Naive B cell (primary cell): ENCODE measurements around the gene MAGI2. TPM values are rescaled to one million over a fixed set of nuclear protein-coding genes. Genes with fewer than 3 reads are reported as not detected.

ENCODE experiments used
- ATAC-seq, 2 donors: fragments of 150-1000 bp; cut with Tn5 transposase; 2 replicates each; pipeline ENCODE4 v1.10.0; 2021; ENCODE audit warnings: low read depth in 2 of 2, mild to moderate bottlenecking in 2 of 2, moderate library complexity in 2 of 2
- DNase-seq: peaks from one replicate; pipeline ENCODE4 v3.0.0; 2022
- H3K27ac Mint-ChIP-seq, 6 donors: one replicate each; pipeline ENCODE4 v1.8.0; 2020 to 2022; ENCODE audit warnings: mild to moderate bottlenecking in 6 of 6, mixed read lengths in 6 of 6, moderate library complexity in 5 of 6, inconsistent platforms in 2 of 6
- H3K27me3 Mint-ChIP-seq, 3 donors: one replicate each; pipeline ENCODE4 v1.8.0; 2021 to 2022; ENCODE audit warnings: mixed read lengths in 3 of 3, mild to moderate bottlenecking in 1 of 3
- H3K36me3 Mint-ChIP-seq, 2 donors: one replicate each; pipeline ENCODE4 v1.8.0; 2020 to 2022; ENCODE audit warnings: mixed read lengths in 2 of 2, inconsistent platforms in 1 of 2, mild to moderate bottlenecking in 1 of 2
- H3K4me1 Mint-ChIP-seq, 3 donors: one replicate each; pipeline ENCODE4 v1.8.0; 2020 to 2022; ENCODE audit warnings: mixed read lengths in 3 of 3, inconsistent platforms in 1 of 3, mild to moderate bottlenecking in 1 of 3, moderate library complexity in 1 of 3
- H3K4me3 Mint-ChIP-seq, 8 donors: one replicate each; pipeline ENCODE4 v1.8.0; 2020 to 2022; ENCODE audit warnings: mild to moderate bottlenecking in 8 of 8, mixed read lengths in 8 of 8, moderate library complexity in 8 of 8, inconsistent platforms in 2 of 8
- H3K9me3 Mint-ChIP-seq, 7 donors: one replicate each; pipeline ENCODE4 v1.8.0; 2020 to 2022; ENCODE audit warnings: mixed read lengths in 7 of 7, mild to moderate bottlenecking in 5 of 7, inconsistent platforms in 2 of 7, moderate library complexity in 1 of 7
- polyA plus RNA-seq, 6 donors: library from polyadenylated mRNA; unstranded; fragments of 300-500 nt; fragmentation: Illumina TruSeq; gene quantifications; one replicate each; pipeline ENCODE4 v1.2.3, GENCODE V29; 2021; ENCODE audit warnings: low read depth in 6 of 6

The MAGI2 gene
- polyA plus RNA-seq, 6 donors from 2014 or later = 0.04 to 0.06 (median 0.04) TPM; not detected in 3

DNA sequence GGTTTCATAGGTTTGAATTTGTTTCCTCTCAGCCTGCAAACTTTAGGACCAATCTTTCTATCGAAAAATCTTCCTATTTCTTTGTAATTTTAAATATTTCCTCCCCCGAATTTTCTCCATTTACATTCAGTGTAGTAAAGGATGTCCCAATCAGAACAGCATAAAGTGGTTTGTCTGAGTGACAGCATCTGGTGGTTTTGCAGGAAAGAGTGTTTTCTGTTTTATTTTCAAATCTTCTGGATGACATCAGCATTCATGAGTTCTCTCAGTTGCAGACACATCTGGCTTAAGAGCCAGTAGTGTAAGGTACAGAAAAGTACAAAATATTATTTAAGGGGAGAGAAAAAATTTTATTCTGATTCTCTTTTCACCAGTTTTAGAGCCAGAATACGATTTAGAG lies 1020.0 kb downstream of the MAGI2 start:
- no peak overlapping the region for H3K27ac Mint-ChIP-seq
- H3K27me3 Mint-ChIP-seq = no peaks in the 10 kb centered on the region
- H3K9me3 Mint-ChIP-seq = no peaks in the 10 kb centered on the region
- no peak overlapping the region for H3K4me3 Mint-ChIP-seq
- H3K4me1 Mint-ChIP-seq = no peaks in the 10 kb centered on the region
- DNase-seq (no peak), ATAC-seq (no peak)
- H3K36me3 Mint-ChIP-seq = no peaks in the 10 kb centered on the region

DNA sequence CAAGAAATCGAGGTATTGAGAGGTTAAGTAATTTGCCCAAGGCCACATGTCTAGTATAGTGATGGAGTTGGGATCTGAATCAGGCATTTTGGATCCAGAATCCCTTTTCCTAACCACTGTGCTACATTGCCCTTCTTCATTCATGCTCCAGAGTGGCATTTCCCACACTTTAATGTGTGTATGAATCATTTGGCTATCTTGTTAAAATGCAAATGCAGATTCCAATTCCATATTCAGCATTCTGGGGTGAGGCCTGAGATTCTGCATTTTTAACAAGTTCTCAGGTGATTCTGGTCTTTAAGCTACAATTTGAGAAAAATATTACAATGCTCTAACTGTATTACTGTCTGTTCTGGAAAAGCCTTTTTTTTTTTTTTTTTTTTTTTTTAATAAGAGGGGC lies 1023.6 kb downstream of the MAGI2 start:
- Mint-ChIP-seq H3K9me3 (peaks cover 0 to 4% (median 0%) of the 10 kb centered on the region in 7 donors), H3K36me3 (no peaks in the 10 kb centered on the region), H3K27me3 (no peaks in the 10 kb centered on the region), H3K27ac (no peak overlapping the region), H3K4me3 (no peak overlapping the region), H3K4me1 (peaks cover 0 to 4% (median 0%) of the 10 kb centered on the region in 3 donors)
- ATAC-seq = no peak
- DNase-seq = no peak

DNA sequence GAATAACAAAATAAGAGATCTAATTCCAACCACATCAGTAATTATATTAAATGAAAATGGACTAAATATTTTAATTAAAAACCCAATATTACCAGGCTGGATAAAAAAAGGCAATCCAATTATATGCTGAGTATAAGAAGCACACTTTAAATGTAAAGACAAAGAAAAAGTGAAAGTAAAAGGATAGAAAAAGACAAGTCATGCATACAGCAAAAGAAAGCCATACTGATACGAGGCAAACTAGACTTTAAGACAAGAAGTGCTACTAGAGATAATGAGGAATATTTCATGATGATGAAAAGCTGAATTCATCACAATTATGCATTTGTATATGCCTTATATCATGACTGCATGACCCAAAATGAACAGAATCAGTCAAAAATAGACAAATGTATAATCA lies 1026.3 kb downstream of the MAGI2 start:
- peaks cover 0 to 7% (median 0%) of the 10 kb centered on the region in 7 donors for H3K9me3 Mint-ChIP-seq
- H3K4me3 Mint-ChIP-seq = no peak overlapping the region
- H3K4me1 Mint-ChIP-seq = peaks cover 0 to 4% (median 0%) of the 10 kb centered on the region in 3 donors
- DNase-seq = no peak
- H3K27ac Mint-ChIP-seq = no peak overlapping the region
- H3K36me3 Mint-ChIP-seq = no peaks in the 10 kb centered on the region
- no peaks in the 10 kb centered on the region for H3K27me3 Mint-ChIP-seq
- no peak for ATAC-seq

DNA sequence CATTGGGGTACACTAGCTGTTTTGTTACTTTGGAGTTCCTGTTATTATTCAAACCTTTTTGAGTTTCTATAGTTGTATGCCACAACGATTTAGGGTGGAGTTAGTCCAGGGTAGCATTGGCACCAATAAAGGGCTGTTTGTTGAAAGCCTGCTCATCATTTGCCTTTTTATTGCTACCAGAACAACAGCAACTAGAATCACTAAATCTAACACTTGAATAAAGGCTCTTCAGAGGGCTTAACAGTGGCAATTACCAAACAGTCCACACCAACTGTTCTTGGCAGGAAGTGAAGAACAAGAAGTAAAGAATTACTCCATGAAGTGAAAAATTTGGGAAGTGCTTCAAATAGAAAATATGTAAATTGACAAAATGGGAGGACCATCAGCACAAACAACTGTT lies 1033.5 kb downstream of the MAGI2 start:
- DNase-seq = no peak
- no peak overlapping the region for H3K4me3 Mint-ChIP-seq
- H3K9me3 Mint-ChIP-seq = peaks cover 0 to 8% (median 6%) of the 10 kb centered on the region in 7 donors
- ATAC-seq = no peak
- no peaks in the 10 kb centered on the region for H3K27me3 Mint-ChIP-seq
- H3K36me3 Mint-ChIP-seq = no peaks in the 10 kb centered on the region
- H3K4me1 Mint-ChIP-seq = no peaks in the 10 kb centered on the region
- no peak overlapping the region for H3K27ac Mint-ChIP-seq

DNA sequence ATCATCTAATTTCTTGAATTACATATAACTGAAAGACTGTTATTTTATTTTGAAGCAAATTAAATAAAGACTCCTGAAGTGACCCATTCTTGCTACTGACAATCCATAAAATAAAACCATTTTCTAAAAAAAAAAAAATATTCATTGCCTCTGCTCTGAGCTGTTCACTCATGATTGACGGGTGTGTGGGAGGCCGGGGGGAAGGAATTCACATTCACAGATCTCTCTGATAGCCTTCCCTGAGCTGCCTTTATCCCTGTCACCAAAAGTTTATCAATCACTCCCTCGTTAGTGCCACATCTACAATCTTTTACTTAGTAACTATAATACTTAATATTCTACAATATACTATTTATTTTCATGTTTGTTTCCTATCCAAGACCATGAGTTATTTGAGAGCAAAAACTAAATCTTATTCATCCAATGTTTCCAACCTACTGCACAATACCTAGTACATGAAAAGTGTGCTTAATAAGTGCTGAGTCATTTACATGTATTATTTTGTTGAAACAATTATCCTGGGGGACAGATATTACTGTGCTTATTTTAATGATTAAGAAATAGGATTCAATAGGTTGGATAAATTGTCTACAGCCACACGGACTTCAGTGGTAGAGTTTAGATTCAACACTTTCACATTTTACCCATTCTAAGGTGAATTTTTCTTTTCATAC lies 1036.2 kb downstream of the MAGI2 start:
- Mint-ChIP-seq H3K36me3 (no peaks in the 10 kb centered on the region), H3K9me3 (peaks cover 0 to 8% (median 6%) of the 10 kb centered on the region in 7 donors)

DNA sequence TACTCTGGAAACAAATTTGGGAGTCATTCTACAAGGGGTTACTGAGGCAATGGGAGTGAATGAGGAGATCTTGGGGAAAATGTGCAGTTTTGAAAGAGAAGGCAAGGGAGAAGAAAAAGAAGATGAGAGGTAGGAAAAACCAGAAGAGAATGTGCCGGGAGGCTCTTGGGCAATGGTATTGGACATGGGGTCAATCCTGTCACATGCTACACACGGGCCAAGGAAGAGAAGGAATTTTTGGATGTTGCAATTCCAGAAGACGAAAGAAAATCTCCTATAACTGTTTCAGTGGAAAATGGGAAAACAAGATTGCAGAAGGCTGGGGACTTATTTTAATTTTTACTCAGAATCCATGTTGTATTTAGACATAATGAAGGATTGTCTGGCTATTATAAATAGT lies 1039.9 kb downstream of the MAGI2 start:
- no peak for ATAC-seq
- Mint-ChIP-seq H3K27ac (peak overlapping the region in 2 of 6 donors; percentile 27 to 83), H3K4me1 (no peaks in the 10 kb centered on the region), H3K4me3 (no peak overlapping the region), H3K27me3 (peaks cover 0 to 3% (median 0%) of the 10 kb centered on the region in 3 donors), H3K36me3 (no peaks in the 10 kb centered on the region), H3K9me3 (peaks cover 0 to 8% (median 4%) of the 10 kb centered on the region in 7 donors)
- no peak for DNase-seq

More for the DNA sequence above, 1036.2 kb downstream of the MAGI2 start:
- ATAC-seq = no peak
- Mint-ChIP-seq H3K27ac (no peak overlapping the region), H3K4me1 (no peaks in the 10 kb centered on the region), H3K27me3 (no peaks in the 10 kb centered on the region), H3K4me3 (no peak overlapping the region)
- DNase-seq = no peak

DNA sequence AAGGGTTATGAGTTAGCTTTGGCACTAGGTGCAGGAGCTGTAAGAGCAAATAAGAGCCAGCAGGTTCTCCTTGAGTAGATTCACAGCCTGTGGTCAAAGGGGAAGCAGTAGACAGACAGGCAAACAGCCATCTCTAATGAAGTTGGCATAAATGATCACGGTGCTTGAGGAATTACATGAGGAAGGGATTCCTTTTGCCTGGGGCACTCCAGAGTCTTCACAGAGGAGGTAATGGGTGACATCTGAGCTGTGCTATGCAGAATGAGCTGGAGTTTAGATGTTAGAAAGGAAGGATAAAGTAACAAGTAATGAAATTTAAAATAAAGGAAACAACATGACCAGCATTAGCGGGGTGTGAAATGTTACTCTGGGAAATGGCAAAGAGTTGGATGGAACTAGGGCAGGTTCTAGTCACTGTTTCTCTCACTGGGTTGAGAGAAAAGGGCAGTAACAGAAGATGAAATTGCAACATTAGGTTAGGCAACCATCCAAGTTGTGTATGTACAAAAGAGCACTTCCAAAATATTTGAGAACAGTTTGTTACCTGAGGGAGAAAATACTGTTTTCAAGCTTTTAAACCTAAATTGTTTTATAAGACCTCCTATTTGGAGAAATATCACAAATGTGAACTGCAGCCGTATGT lies 1041.1 kb downstream of the MAGI2 start:
- DNase-seq (no peak), ATAC-seq (no peak)
- Mint-ChIP-seq H3K27me3 (peaks cover 0 to 3% (median 0%) of the 10 kb centered on the region in 3 donors), H3K27ac (no peak overlapping the region), H3K4me3 (no peak overlapping the region), H3K4me1 (no peaks in the 10 kb centered on the region), H3K36me3 (no peaks in the 10 kb centered on the region), H3K9me3 (peaks cover 0 to 8% (median 5%) of the 10 kb centered on the region in 7 donors)

DNA sequence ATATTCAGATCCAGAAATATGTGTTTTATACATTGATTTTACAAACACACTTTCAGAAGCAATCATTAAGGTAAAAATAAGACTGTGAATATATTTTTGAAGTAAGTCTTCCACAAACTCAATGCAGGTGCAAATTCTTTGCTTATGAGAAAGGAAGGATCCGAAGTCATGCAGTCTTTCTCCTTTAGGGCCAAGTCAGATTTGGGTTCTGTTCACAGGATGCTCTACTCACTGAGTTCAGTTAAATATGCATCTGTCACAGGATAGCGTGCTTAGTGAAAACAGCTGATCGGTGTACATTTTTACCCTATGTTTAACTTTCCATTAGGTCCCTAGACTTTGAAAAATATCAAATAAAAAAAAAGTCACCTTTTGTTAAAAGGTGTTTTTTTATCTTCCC lies 1046.4 kb downstream of the MAGI2 start:
- DNase-seq = no peak
- H3K36me3 Mint-ChIP-seq = no peaks in the 10 kb centered on the region
- H3K4me3 Mint-ChIP-seq = no peak overlapping the region
- H3K27me3 Mint-ChIP-seq = peaks cover 0 to 2% (median 0%) of the 10 kb centered on the region in 3 donors
- H3K9me3 Mint-ChIP-seq = peaks cover 0 to 8% (median 3%) of the 10 kb centered on the region in 7 donors
- H3K4me1 Mint-ChIP-seq = no peaks in the 10 kb centered on the region
- H3K27ac Mint-ChIP-seq = no peak overlapping the region
- no peak for ATAC-seq

DNA sequence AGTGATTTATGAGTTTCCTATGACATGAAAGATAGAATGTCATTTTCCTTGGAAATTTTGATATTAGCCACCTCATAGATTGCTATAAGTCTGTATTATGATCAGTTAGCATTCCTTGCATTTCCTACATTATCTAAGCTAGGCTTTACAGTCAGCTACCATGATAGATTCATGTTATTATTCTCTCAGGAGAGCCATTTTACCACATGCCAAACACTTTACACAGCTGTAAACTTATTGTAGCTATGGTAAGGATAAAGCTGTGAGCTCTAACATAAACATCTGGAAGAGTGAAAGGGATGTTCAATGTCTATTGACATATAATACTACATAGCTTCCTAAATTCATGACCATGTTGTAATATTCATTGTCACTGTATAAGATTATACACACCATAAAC lies 1046.9 kb downstream of the MAGI2 start:
- Mint-ChIP-seq H3K36me3 (no peaks in the 10 kb centered on the region), H3K4me3 (no peak overlapping the region), H3K9me3 (peaks cover 0 to 11% (median 3%) of the 10 kb centered on the region in 7 donors), H3K27me3 (no peaks in the 10 kb centered on the region), H3K4me1 (no peaks in the 10 kb centered on the region), H3K27ac (no peak overlapping the region)
- no peak for ATAC-seq
- DNase-seq = no peak

DNA sequence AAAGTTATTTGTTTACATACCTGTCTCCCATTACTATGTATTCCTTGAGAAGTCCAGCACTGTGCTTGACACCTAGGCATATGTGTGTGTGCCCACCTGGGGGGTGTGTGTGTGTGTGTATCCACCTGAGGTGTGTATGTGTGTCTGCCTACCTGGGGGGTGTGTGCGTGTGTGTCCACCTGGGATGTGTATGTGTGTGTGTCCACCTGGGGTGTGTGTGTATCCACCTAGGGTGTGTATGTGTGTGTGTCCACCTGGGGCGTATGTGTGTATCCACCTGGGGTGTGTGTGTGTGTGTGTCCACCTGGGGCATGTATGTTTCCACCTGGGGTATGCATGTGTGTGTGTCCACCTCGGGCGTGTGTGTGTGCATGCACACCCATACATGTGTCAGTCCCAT lies 1051.4 kb downstream of the MAGI2 start:
- Mint-ChIP-seq H3K36me3 (no peaks in the 10 kb centered on the region), H3K27ac (no peak overlapping the region), H3K27me3 (no peaks in the 10 kb centered on the region), H3K4me1 (no peaks in the 10 kb centered on the region), H3K9me3 (peaks cover 0 to 8% (median 0%) of the 10 kb centered on the region in 7 donors), H3K4me3 (no peak overlapping the region)
- ATAC-seq (no peak), DNase-seq (no peak)

DNA sequence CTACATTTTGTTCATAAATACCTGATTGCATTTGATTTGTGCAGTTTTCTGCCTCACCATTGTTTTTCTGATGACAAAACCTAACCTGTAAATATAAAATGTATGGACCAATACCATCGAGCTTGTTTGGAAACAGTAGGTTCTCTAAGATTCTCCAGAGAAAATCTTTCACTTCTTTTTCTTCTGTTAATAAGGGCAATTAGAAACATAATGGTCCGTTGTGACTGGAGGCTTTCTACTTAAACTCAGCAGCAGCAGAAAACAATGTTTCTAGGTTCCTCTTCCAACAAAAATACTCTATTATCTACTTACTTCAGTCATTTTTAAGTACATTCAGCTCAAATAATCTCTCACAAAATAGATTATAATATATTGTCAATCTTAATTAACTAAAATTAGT lies 1053.4 kb downstream of the MAGI2 start:
- ATAC-seq = no peak
- peaks cover 0 to 8% (median 0%) of the 10 kb centered on the region in 7 donors for H3K9me3 Mint-ChIP-seq

DNA sequence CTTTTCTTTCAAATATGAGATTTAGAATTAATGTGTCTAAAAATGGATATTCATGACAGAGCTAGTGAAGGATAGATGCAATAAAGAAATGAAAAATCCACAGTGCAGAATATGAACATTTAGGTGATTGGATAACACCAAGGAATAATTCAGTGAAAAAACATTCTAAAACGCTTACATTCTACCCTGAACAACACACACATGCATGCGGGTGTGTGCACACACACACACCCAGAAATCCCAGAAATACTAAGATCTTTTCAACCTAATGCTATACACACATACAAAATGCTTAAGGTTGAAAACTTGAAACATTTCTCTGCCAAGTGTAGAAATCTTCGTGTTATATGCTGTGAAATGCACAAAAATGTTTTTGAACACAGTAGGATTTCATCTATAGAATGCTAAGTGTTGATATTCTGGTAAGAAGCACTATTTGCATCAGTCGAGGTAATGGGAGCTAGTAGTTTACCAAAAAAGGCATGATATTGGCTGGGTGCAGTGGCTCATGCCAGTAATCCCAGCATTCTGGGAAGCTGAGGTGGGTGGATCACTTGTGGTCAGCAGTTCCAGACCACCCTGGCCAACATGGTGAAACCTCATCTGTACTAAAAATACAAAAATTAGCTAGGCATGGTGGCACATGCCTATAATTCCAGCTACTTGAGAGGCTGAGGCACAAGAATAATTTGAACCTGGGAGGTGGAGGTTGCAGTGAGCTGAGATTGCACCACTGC lies 1054.3 kb downstream of the MAGI2 start:
- ATAC-seq (no peak), DNase-seq (no peak)
- Mint-ChIP-seq H3K36me3 (no peaks in the 10 kb centered on the region), H3K9me3 (peaks cover 0 to 7% (median 3%) of the 10 kb centered on the region in 7 donors), H3K27me3 (no peaks in the 10 kb centered on the region), H3K27ac (peak overlapping the region in 1 of 6 donors; percentile 9), H3K4me3 (no peak overlapping the region), H3K4me1 (no peaks in the 10 kb centered on the region)

More for the DNA sequence above, 1053.4 kb downstream of the MAGI2 start:
- Mint-ChIP-seq H3K36me3 (no peaks in the 10 kb centered on the region), H3K27me3 (no peaks in the 10 kb centered on the region), H3K4me3 (no peak overlapping the region), H3K4me1 (no peaks in the 10 kb centered on the region), H3K27ac (no peak overlapping the region)
- no peak for DNase-seq

DNA sequence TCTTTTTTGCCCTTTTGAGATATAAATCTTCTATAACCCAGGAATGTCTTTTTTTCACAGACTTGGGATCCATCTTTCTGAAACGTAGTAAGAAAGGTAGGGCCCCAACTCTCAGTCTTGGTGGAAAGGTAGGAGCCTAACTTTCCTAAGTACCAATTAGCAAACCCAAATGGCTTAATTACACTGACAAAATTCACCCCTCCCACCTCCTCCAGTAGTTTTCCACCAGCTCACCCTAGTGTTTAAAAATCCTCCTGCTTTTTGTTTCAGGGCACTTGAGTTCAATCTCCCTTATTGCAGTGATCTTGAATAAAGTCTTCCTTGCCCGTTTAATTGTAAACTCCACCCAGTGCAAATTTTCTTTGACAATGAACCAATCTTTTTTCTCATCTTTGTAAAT lies 1054.9 kb downstream of the MAGI2 start:
- peaks cover 0 to 1% (median 0%) of the 10 kb centered on the region in 3 donors for H3K27me3 Mint-ChIP-seq
- DNase-seq (no peak), ATAC-seq (no peak)
- H3K27ac Mint-ChIP-seq = no peak overlapping the region
- no peaks in the 10 kb centered on the region for H3K4me1 Mint-ChIP-seq
- H3K4me3 Mint-ChIP-seq = no peak overlapping the region
- H3K9me3 Mint-ChIP-seq = peaks cover 0 to 7% (median under 1%) of the 10 kb centered on the region in 7 donors
- no peaks in the 10 kb centered on the region for H3K36me3 Mint-ChIP-seq

DNA sequence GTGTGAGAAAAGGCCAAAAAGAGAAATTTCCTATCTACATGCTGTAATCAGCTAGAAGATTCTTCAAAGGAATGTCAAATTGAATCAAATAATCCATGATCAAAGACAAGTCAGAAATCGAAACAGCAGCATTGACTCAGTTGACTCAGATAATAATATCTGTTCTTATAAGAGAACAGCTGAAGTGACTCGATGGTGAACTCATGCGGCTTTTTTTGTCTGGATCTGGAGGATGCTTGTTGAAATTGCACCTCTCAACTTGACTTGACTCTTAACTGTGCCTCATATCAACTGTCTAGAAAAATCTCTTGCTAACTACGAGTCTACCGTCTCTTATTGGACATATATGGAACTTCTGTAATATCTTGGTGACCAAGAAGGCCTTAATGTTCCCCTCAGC lies 1055.4 kb downstream of the MAGI2 start:
- H3K4me1 Mint-ChIP-seq = no peaks in the 10 kb centered on the region

More for the DNA sequence above, 1055.4 kb downstream of the MAGI2 start:
- H3K27ac Mint-ChIP-seq = no peak overlapping the region
- ATAC-seq = no peak
- H3K9me3 Mint-ChIP-seq = peaks cover 0 to 7% (median 0%) of the 10 kb centered on the region in 7 donors
- no peak overlapping the region for H3K4me3 Mint-ChIP-seq
- peaks cover 0 to 5% (median 0%) of the 10 kb centered on the region in 3 donors for H3K27me3 Mint-ChIP-seq
- DNase-seq = no peak
- H3K36me3 Mint-ChIP-seq = no peaks in the 10 kb centered on the region
